HepG2 (cell line): ENCODE results near the gene TRPV4. TPM values are rescaled to one million over a fixed set of nuclear protein-coding genes. Genes with fewer than 3 reads are reported as not detected.
A peak's percentile ranks its signal among the peaks of the same experiment; 100 is the strongest.

Source experiments
- ARNT ChIP-seq: fragments of 450-650 bp; IDR thresholded peaks from 2 replicates; pipeline ENCODE4 v1.6.1; 2017
- HINFP ChIP-seq: sonication (generic); formaldehyde crosslinking; IDR thresholded peaks from 2 replicates; pipeline ENCODE4 v1.4.0; 2020; ENCODE audit warnings: low read depth, mild to moderate bottlenecking, missing genetic modification reagents
- JUN ChIP-seq: sonication (generic); formaldehyde crosslinking; IDR thresholded peaks from 2 replicates; pipeline ENCODE4 v1.4.0; 2020; ENCODE audit warnings: mild to moderate bottlenecking, missing genetic modification reagents
- KDM2A ChIP-seq: sonication (generic); formaldehyde crosslinking; IDR thresholded peaks from 2 replicates; pipeline ENCODE4 v1.4.0; 2020; ENCODE audit warnings: low read depth, missing genetic modification reagents, borderline replicate concordance
- KMT2B ChIP-seq: IDR thresholded peaks from 2 replicates; pipeline ENCODE4 v1.6.1; 2016; ENCODE audit warnings: missing genetic modification reagents, missing compliant biosample characterization
- NFRKB ChIP-seq: fragments of 450-650 bp; IDR thresholded peaks from 2 replicates; pipeline ENCODE4 v1.6.1; 2017
- SIX1 ChIP-seq: sonication (generic); formaldehyde crosslinking; IDR thresholded peaks from 2 replicates; pipeline ENCODE4 v1.4.0; 2020; ENCODE audit warnings: missing genetic modification reagents, borderline replicate concordance
- SNAPC5 ChIP-seq: sonication (generic); formaldehyde crosslinking; IDR thresholded peaks from 2 replicates; pipeline ENCODE4 v1.8.1; 2023; ENCODE audit warnings: mild to moderate bottlenecking, missing genetic modification reagents, borderline replicate concordance
- ZNF589 ChIP-seq: sonication (generic); formaldehyde crosslinking; conservative IDR thresholded peaks from 2 replicates; pipeline ENCODE4 v1.8.0; 2022; ENCODE audit warnings: mild to moderate bottlenecking, moderate library complexity, missing genetic modification reagents
- ZNF776 ChIP-seq: sonication (generic); formaldehyde crosslinking; IDR thresholded peaks from 2 replicates; pipeline ENCODE4 v1.4.0; 2020; ENCODE audit warnings: mild to moderate bottlenecking, missing genetic modification reagents
- ZSCAN30 ChIP-seq: sonication (generic); formaldehyde crosslinking; IDR thresholded peaks from 2 replicates; pipeline ENCODE4 v1.5.0; 2020; ENCODE audit warnings: mild to moderate bottlenecking, missing genetic modification reagents
- polyA plus RNA-seq, 8 experiments: library from polyadenylated mRNA; depleted of rRNA in 3 of 8; stranded (reverse) in 7 of 8; unstranded in 1 of 8; fragments of >200 nt; fragmentation: Illumina TruSeq in 4 of 8; extraction: Trizol in 4 of 8; gene quantifications; 2 replicates each; pipeline versions ENCODE4 v1.2.1 to v1.2.3, GENCODE V29; 2011 to 2016; ENCODE audit warnings: low read depth in 4 of 8, missing spikeins in 1 of 8, mixed read lengths in 1 of 8; ENCODE audit not compliant: insufficient read depth in 1 of 8
- total RNA-seq, 5 experiments: library from RNA; depleted of rRNA; stranded (reverse); fragments of >200 nt; fragmentation: Illumina TruSeq; extraction: Trizol; gene quantifications; 2 replicates each; pipeline ENCODE4 v1.2.3, GENCODE V29; 2016; ENCODE audit warnings: low read depth in 1 of 5
- TF ChIP-seq, protein P1 (sequence below): sonication (generic); formaldehyde crosslinking; IDR thresholded peaks from 2 replicates; pipeline ENCODE4 v1.4.0; 2020; ENCODE audit warnings: missing genetic modification reagents
- TF ChIP-seq, protein P2 (sequence below): sonication (generic); formaldehyde crosslinking; IDR thresholded peaks from 2 replicates; pipeline ENCODE4 v1.9.0; 2021; ENCODE audit warnings: missing genetic modification reagents, borderline replicate concordance
- TF ChIP-seq, protein P3 (sequence below): sonication (generic); formaldehyde crosslinking; IDR thresholded peaks from 2 replicates; pipeline ENCODE4 v1.5.0; 2020; ENCODE audit warnings: mild to moderate bottlenecking, missing genetic modification reagents, moderate library complexity
- TF ChIP-seq, protein P4 (sequence below), 2 experiments: sonication (generic) in 1 of 2; formaldehyde crosslinking in 1 of 2; IDR thresholded peaks; 2 replicates each; pipeline versions ENCODE4 v1.6.1 to v1.9.0; 2014 to 2022; ENCODE audit warnings: antibody characterized with exemption in 1 of 2, borderline replicate concordance in 1 of 2, inconsistent platforms in 1 of 2, low read depth in 1 of 2, missing genetic modification reagents in 1 of 2

The TRPV4 gene
- total and polyA plus RNA-seq, 2 of the 13 experiments (the other 11 are each of a cell fraction or from before 2014, with no cell fraction given), result 0.66 to 4.7 TPM

- no peak for TF ChIP-seq ZSCAN30 (CRISPR knock-in tag)
- no peak for TF ChIP-seq ZNF776
- TF ChIP-seq SNAPC5 (CRISPR knock-in tag), result no peak
- TF ChIP-seq JUN, result no peak
- TF ChIP-seq, protein P1, sequence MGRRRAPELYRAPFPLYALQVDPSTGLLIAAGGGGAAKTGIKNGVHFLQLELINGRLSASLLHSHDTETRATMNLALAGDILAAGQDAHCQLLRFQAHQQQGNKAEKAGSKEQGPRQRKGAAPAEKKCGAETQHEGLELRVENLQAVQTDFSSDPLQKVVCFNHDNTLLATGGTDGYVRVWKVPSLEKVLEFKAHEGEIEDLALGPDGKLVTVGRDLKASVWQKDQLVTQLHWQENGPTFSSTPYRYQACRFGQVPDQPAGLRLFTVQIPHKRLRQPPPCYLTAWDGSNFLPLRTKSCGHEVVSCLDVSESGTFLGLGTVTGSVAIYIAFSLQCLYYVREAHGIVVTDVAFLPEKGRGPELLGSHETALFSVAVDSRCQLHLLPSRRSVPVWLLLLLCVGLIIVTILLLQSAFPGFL (CRISPR knock-in tag), result no peak
- peak; percentile 59; the same call in 1 of the 2 replicates for TF ChIP-seq SIX1 (CRISPR knock-in tag)
- peak; percentile 28; the same call in 1 of the 2 replicates for TF ChIP-seq KDM2A (CRISPR knock-in tag)
- TF ChIP-seq KMT2B (CRISPR knock-in tag), result no peak
- no peak for TF ChIP-seq ZNF589 (CRISPR knock-in tag)
- TF ChIP-seq ARNT, result no peak
- TF ChIP-seq NFRKB, result no peak
- TF ChIP-seq, protein P2, sequence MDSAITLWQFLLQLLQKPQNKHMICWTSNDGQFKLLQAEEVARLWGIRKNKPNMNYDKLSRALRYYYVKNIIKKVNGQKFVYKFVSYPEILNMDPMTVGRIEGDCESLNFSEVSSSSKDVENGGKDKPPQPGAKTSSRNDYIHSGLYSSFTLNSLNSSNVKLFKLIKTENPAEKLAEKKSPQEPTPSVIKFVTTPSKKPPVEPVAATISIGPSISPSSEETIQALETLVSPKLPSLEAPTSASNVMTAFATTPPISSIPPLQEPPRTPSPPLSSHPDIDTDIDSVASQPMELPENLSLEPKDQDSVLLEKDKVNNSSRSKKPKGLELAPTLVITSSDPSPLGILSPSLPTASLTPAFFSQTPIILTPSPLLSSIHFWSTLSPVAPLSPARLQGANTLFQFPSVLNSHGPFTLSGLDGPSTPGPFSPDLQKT (CRISPR knock-in tag), result no peak
- TF ChIP-seq HINFP (CRISPR knock-in tag), result no peak
- TF ChIP-seq, protein P3, sequence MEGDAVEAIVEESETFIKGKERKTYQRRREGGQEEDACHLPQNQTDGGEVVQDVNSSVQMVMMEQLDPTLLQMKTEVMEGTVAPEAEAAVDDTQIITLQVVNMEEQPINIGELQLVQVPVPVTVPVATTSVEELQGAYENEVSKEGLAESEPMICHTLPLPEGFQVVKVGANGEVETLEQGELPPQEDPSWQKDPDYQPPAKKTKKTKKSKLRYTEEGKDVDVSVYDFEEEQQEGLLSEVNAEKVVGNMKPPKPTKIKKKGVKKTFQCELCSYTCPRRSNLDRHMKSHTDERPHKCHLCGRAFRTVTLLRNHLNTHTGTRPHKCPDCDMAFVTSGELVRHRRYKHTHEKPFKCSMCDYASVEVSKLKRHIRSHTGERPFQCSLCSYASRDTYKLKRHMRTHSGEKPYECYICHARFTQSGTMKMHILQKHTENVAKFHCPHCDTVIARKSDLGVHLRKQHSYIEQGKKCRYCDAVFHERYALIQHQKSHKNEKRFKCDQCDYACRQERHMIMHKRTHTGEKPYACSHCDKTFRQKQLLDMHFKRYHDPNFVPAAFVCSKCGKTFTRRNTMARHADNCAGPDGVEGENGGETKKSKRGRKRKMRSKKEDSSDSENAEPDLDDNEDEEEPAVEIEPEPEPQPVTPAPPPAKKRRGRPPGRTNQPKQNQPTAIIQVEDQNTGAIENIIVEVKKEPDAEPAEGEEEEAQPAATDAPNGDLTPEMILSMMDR (CRISPR knock-in tag), result no peak
- TF ChIP-seq, protein P4, sequence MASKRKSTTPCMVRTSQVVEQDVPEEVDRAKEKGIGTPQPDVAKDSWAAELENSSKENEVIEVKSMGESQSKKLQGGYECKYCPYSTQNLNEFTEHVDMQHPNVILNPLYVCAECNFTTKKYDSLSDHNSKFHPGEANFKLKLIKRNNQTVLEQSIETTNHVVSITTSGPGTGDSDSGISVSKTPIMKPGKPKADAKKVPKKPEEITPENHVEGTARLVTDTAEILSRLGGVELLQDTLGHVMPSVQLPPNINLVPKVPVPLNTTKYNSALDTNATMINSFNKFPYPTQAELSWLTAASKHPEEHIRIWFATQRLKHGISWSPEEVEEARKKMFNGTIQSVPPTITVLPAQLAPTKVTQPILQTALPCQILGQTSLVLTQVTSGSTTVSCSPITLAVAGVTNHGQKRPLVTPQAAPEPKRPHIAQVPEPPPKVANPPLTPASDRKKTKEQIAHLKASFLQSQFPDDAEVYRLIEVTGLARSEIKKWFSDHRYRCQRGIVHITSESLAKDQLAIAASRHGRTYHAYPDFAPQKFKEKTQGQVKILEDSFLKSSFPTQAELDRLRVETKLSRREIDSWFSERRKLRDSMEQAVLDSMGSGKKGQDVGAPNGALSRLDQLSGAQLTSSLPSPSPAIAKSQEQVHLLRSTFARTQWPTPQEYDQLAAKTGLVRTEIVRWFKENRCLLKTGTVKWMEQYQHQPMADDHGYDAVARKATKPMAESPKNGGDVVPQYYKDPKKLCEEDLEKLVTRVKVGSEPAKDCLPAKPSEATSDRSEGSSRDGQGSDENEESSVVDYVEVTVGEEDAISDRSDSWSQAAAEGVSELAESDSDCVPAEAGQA (IDR thresholded peaks at IDR 0.05; ENCODE audit: low read depth), result no peak
- TF ChIP-seq, protein P4 (CRISPR knock-in tag; IDR thresholded peaks at IDR 0.05; ENCODE audit: borderline replicate concordance), result no peak
These were observed 30.9 kb upstream of the TRPV4 start (continued) for GRCh38 chr12:109863847-109864712.
